Esophagus muscularis mucosa (tissue), 4 donors: ENCODE data around the gene CCT7. TPM values are rescaled to one million over a fixed set of nuclear protein-coding genes. Genes with fewer than 3 reads are reported as not detected.

Source experiments
- DNase-seq: peaks from one replicate; pipeline ENCODE4 v3.0.0-alpha.2; 2017; ENCODE audit errors: extremely low spot score
- H3K27ac ChIP-seq, 4 donors: fragments of 200-600 bp; sonication (generic); replicated peaks in 1 of 4; 1 replicate in 3 of 4; 2 replicates in 1 of 4; pipeline ENCODE4 v1.5.1; 2016 to 2019; ENCODE audit warnings: mild to moderate bottlenecking in 1 of 4
- H3K27me3 ChIP-seq, 4 donors: fragments of 200-600 bp; sonication (generic); one replicate each; pipeline versions ENCODE4 v1.5.1 to v1.6.0; 2016 to 2019
- H3K36me3 ChIP-seq, 4 donors: fragments of 200-600 bp; sonication (generic); one replicate each; pipeline ENCODE4 v1.5.1; 2016 to 2019
- H3K4me1 ChIP-seq, 4 donors: fragments of 200-600 bp; sonication (generic); one replicate each; pipeline ENCODE4 v1.5.1; 2016 to 2019
- H3K4me3 ChIP-seq, 4 donors: fragments of 200-600 bp; sonication (generic); 1 replicate in 2 of 4; 2 replicates in 2 of 4; pipeline ENCODE4 v1.5.1; 2016 to 2019; ENCODE audit warnings: mild to moderate bottlenecking in 4 of 4, moderate library complexity in 1 of 4
- H3K9me3 ChIP-seq, 4 donors: fragments of 200-600 bp; sonication (generic); 1 replicate in 3 of 4; 2 replicates in 1 of 4; pipeline ENCODE4 v1.5.1; 2016 to 2019
- CTCF ChIP-seq, 3 experiments: fragments of 200-600 bp in 2 of 3; fragments of 450-650 bp in 1 of 3; sonication (generic) in 2 of 3; IDR thresholded peaks; one replicate each; pipeline ENCODE4 v1.5.1; 2017 to 2019; ENCODE audit warnings: antibody characterized with exemption in 3 of 3, mild to moderate bottlenecking in 2 of 3, moderate library complexity in 1 of 3
- EP300 ChIP-seq: sonication (generic); formaldehyde crosslinking; IDR thresholded peaks from one replicate; pipeline ENCODE4 v1.6.1; 2017; ENCODE audit warnings: antibody characterized with exemption
- POLR2A ChIP-seq: fragments of 450-650 bp; IDR thresholded peaks from one replicate; pipeline ENCODE4 v1.6.1; 2017; ENCODE audit warnings: antibody characterized with exemption, moderate library complexity, mild to moderate bottlenecking, low read depth
- POLR2AphosphoS5 ChIP-seq, 2 donors: sonication (generic); formaldehyde crosslinking; IDR thresholded peaks; one replicate each; pipeline ENCODE4 v1.6.1; 2017; ENCODE audit warnings: antibody characterized with exemption in 2 of 2
- WGBS: methylation state at CpG from one replicate; pipeline ENCODE4 v1.1.5; 2018; 5-methylcytosine and 5-hydroxymethylcytosine counted together
- intact Hi-C: fragments of 100-400 bp; cut with DNase I; formaldehyde crosslinking; loops from one replicate; pipeline ENCODE4 v1.15.1; 2023
- total RNA-seq, 4 donors: library from RNA; depleted of rRNA; stranded (reverse); fragments of >200 nt; gene quantifications; one replicate each; pipeline versions ENCODE4 v1.1.0 to v1.2.1, GENCODE V29; 2016

The CCT7 gene
- total RNA-seq, 4 donors from 2014 or later: 193 to 244 (median 222) TPM

- Histone ChIP-seq H3K9me3 (no peaks in the 10 kb centered on the region), H3K27ac (no peak overlapping the region), H3K4me1 (peaks cover under 1 to 11% (median 5%) of the 10 kb centered on the region in 4 donors), H3K27me3 (no peaks in the 10 kb centered on the region), H3K36me3 (peaks cover 65 to 98% (median 95%) of the 10 kb centered on the region in 4 donors), H3K4me3 (no peak overlapping the region)
- WGBS: 48% methylated on average over 5 of the region's 5 CpGs
- intact Hi-C loops: no loop called here
- TF ChIP-seq CTCF (IDR thresholded peaks at IDR 0.05) (no peak), POLR2AphosphoS5 (IDR thresholded peaks at IDR 0.05) (no peak), POLR2A (no peak), EP300 (no peak)
- no peak for DNase-seq
Observed at GRCh38 chr2:73243884-73244570, 9.9 kb downstream of the CCT7 start.

- peaks cover 0 to 6% (median under 1%) of the 10 kb centered on the region in 4 donors for H3K4me1 ChIP-seq
- no peaks in the 10 kb centered on the region for H3K9me3 ChIP-seq
- no peak overlapping the region for H3K4me3 ChIP-seq
- no peak overlapping the region for H3K27ac ChIP-seq
- peaks cover 70 to 98% (median 97%) of the 10 kb centered on the region in 4 donors for H3K36me3 ChIP-seq
- WGBS: 95% methylated on average over 3 of the region's 3 CpGs
- no peak for TF ChIP-seq EP300
- TF ChIP-seq POLR2A: no peak
- TF ChIP-seq CTCF (IDR thresholded peaks at IDR 0.05): no peak
- no peak for TF ChIP-seq POLR2AphosphoS5 (IDR thresholded peaks at IDR 0.05)
- no peak for DNase-seq
- no peaks in the 10 kb centered on the region for H3K27me3 ChIP-seq
- intact Hi-C loops: no loop called here
Observed at GRCh38 chr2:73244580-73244979, 10.5 kb downstream of the CCT7 start.

GRCh38 chr2:73246850-73247249 is 12.7 kb downstream of the CCT7 start:
- Histone ChIP-seq H3K4me3 (no peak overlapping the region), H3K36me3 (peaks cover 93 to 100% (median 99%) of the 10 kb centered on the region in 4 donors), H3K9me3 (no peaks in the 10 kb centered on the region), H3K4me1 (no peaks in the 10 kb centered on the region), H3K27ac (no peak overlapping the region), H3K27me3 (no peaks in the 10 kb centered on the region)
- WGBS: 76% methylated on average over 3 of the region's 3 CpGs
- DNase-seq: no peak
- intact Hi-C loops: no loop called here
- no peak for TF ChIP-seq POLR2A
- no peak for TF ChIP-seq EP300
- TF ChIP-seq CTCF (IDR thresholded peaks at IDR 0.05): no peak
- no peak for TF ChIP-seq POLR2AphosphoS5 (IDR thresholded peaks at IDR 0.05)

- intact Hi-C loops: no loop called here
- Histone ChIP-seq H3K4me1 (no peaks in the 10 kb centered on the region), H3K9me3 (no peaks in the 10 kb centered on the region), H3K27ac (no peak overlapping the region), H3K36me3 (peaks cover 87 to 100% (median 99%) of the 10 kb centered on the region in 4 donors), H3K4me3 (no peak overlapping the region), H3K27me3 (no peaks in the 10 kb centered on the region)
- 76% methylated on average over 9 of the region's 9 CpGs for WGBS
- TF ChIP-seq CTCF (IDR thresholded peaks at IDR 0.05) (no peak), EP300 (no peak)
- DNase-seq: no peak
Observed at GRCh38 chr2:73249636-73250035, 15.5 kb downstream of the CCT7 start.
